GM12891 (cell line): Measurements from ENCODE around the gene NLGN3.

Experiments
- POLR2A ChIP-seq: IDR thresholded peaks from 2 replicates; pipeline ENCODE4 v1.6.1; 2011; ENCODE audit warnings: low read depth, low read length, control low read depth
- POLR2AphosphoS5 ChIP-seq: IDR thresholded peaks from 2 replicates; pipeline ENCODE4 v1.6.1; 2011; ENCODE audit warnings: low read depth, low read length, control low read depth
- SPI1 ChIP-seq: IDR thresholded peaks from 2 replicates; pipeline ENCODE4 v1.6.1; 2011; ENCODE audit warnings: low read depth, low read length, control low read depth

DNA sequence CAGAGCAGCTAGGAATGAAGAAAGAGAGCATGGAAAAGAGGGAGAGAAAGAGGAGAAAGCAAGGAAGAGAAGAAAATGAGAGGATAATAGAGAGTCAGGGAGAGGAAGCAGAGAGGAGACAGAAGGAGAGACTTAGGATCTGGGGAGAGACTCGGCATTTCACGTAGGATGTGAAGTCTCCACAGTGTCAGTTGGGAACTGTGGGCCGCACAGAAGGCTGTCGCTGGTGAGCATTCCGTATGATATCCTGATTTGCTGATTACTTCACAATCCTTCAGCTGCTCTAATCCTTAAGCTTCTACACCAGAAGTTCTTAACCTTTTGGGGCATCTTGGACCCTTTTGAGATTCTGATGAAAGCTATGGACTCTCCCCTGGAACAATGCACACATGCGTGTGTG lies 14.0 kb downstream of the NLGN3 start:
- TF ChIP-seq POLR2A = no peak
- TF ChIP-seq SPI1 = no peak
- TF ChIP-seq POLR2AphosphoS5 = no peak
